H7 (cell line): Measurements from ENCODE around the gene TBC1D12. TPM values are rescaled to one million over a fixed set of nuclear protein-coding genes. Genes with fewer than 3 reads are reported as not detected.
A peak's percentile ranks its signal among the peaks of the same experiment; 100 is the strongest.
"Not testable (repeated sequence)": the region's sequence is repeated elsewhere in the genome, so short reads cannot be mapped to it uniquely, and the experiment has no call there.

Experiments
- DNase-seq: peaks from one replicate; pipeline ENCODE4 v3.0.0; 2012
- H3K27me3 ChIP-seq: 2 replicates; pipeline ENCODE4 v1.6.0; 2011; ENCODE audit warnings: mild to moderate bottlenecking, low read length; ENCODE audit not compliant: control insufficient read depth, insufficient read depth
- H3K36me3 ChIP-seq: replicated peaks from 2 replicates; pipeline ENCODE4 v1.5.1; 2011; ENCODE audit warnings: low read length; ENCODE audit not compliant: control insufficient read depth, insufficient read depth
- H3K4me3 ChIP-seq: 2 replicates; pipeline ENCODE4 v1.5.1; 2011; ENCODE audit warnings: low read depth, mild to moderate bottlenecking, control low read depth, low read length, moderate library complexity; ENCODE audit not compliant: insufficient read depth
- total RNA-seq: library from RNA; depleted of rRNA; stranded (reverse); fragments of >200 nt; shearing (Covaris generic); gene quantifications from 2 replicates; pipeline ENCODE4 v1.2.3, GENCODE V29; 2014

TBC1D12 gene
- total RNA-seq, 1 experiment from 2014 or later: 4.1 TPM

DNA sequence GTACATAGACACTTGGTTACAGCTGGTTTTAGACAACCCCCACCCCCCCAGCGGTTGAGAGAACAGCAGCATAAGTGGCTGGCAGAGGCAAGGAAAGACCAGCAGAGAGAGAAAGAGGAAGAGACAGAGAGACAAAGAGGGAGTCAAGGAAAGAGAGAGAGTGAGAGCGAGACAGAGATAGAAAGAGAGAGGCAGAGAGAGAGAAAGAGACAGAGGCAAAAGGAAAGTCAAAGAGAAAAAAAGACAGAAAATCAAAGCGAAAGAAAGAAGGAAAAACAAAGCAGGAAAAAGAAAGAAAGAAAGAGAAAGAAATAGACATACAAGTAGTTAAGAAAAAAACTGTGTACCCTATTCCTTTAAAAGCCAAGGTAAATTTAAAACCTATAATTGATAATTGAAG, 16.6 kb upstream of the TBC1D12 start:
- H3K36me3 ChIP-seq, H3K4me3 ChIP-seq, DNase-seq, H3K27me3 ChIP-seq: not testable (repeated sequence)

DNA sequence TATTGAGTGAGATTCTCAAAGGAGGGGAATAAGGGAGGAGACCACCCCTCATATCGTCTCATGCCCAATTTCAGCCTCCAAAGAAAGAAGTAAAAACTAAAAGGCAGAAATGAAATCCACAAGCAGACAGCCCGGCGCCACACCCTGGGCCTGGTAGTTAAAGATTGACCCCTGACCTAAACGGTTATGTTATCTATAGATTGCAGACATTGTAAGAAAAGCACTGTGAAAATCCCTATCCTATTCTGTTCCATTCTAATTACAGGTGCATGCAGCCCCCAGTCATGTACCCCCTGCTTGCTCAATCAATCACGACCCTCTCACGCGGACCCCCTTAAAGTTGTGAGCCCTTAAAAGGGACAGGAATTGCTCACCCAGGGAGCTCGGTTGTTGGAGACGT, 10.2 kb upstream of the TBC1D12 start:
- not testable (repeated sequence) for DNase-seq, H3K36me3 ChIP-seq, H3K27me3 ChIP-seq

DNA sequence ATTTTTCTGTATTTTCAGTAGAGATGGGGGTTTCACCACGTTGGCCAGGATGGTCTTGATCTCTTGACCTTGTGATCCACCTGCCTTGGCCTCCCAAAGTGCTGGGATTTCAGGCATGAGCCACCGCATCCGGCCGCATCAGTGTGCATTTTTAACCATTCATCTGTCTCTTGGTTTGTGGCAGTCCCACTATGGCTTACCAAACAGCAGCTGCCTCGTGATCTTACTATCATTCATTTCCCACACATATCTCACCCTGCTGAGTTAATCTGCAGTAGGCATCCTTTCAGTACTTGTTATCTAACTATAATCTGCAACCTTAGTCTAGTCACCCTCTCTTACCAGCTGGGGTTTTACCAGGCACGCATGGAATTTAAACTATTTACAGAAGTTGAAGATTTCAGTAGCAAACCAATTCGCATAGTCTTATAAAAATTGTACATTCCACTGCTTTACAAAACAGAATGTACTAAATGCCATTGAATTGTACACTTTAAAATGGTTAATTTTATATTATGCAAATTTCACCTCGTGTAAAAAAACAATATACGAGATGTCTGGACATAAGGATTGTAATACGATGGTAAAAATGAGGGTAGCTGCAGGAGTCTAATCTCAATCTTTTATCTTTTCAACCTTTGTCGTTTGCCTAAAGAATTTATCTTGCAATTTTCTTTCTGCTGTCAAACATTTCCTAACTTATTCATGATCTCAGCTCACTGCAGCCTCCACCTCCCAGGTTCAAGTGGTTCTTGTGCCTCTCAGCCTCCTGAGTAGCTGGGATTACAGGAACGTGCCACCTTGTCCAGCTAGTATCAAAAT, 4.6 kb upstream of the TBC1D12 start:
- H3K4me3 ChIP-seq: no peak overlapping the region
- no peak for DNase-seq

More for the DNA sequence above, 10.2 kb upstream of the TBC1D12 start:
- not testable (repeated sequence) for H3K4me3 ChIP-seq

DNA sequence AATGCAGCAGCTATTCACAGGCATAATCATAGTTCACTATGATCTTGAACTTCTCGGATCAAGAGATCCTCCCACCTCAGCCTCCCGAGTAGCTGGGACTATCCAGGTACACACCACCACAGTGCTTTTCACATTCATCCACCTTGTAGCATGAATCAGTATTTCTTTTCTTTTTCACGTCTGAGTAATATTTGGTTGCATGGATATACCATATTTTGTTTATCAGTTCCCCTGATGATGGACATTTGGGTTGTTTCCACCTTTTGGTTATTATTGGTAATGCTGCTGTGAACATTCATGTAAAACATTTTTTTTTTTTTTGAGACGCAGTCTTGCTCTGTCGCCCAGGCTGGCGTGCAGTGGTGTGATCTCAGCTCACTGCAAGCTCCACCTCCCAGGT, 3.6 kb upstream of the TBC1D12 start:
- peaks cover 12% of the 10 kb centered on the region for H3K27me3 ChIP-seq
- no peak overlapping the region for H3K4me3 ChIP-seq
- H3K36me3 ChIP-seq: no peaks in the 10 kb centered on the region
- no peak for DNase-seq

More for the DNA sequence above, 4.6 kb upstream of the TBC1D12 start:
- Histone ChIP-seq H3K27me3 (peaks cover 2% of the 10 kb centered on the region), H3K36me3 (no peaks in the 10 kb centered on the region)

DNA sequence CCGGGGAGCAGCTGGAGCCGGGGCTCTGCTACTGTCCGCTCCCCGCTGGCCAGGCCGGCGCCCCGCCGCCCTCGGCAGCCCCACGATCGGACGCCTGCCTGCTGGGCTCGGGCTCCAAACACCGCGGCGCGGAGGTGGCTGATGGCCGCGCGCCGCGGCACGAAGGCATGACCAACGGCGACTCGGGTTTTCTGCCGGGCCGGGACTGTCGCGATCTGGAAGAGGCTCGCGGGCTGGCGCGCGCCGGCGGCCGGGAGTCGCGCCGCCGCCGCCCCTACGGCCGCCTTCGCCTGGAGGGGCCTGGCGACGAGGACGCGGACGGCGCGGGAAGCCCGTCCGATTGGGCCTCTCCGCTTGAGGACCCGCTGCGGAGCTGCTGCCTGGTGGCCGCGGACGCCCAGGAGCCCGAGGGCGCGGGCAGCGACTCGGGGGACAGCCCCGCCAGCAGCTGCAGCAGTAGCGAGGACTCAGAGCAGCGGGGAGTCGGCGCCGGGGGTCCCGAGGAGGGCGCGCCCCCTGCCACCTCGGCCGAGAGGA, 570 bp downstream of the TBC1D12 start:
- Histone ChIP-seq H3K27me3 (peaks cover 27% of the 10 kb centered on the region), H3K36me3 (no peaks in the 10 kb centered on the region), H3K4me3 (peak overlapping the region; percentile 70)
- DNase-seq: peak; percentile 82

DNA sequence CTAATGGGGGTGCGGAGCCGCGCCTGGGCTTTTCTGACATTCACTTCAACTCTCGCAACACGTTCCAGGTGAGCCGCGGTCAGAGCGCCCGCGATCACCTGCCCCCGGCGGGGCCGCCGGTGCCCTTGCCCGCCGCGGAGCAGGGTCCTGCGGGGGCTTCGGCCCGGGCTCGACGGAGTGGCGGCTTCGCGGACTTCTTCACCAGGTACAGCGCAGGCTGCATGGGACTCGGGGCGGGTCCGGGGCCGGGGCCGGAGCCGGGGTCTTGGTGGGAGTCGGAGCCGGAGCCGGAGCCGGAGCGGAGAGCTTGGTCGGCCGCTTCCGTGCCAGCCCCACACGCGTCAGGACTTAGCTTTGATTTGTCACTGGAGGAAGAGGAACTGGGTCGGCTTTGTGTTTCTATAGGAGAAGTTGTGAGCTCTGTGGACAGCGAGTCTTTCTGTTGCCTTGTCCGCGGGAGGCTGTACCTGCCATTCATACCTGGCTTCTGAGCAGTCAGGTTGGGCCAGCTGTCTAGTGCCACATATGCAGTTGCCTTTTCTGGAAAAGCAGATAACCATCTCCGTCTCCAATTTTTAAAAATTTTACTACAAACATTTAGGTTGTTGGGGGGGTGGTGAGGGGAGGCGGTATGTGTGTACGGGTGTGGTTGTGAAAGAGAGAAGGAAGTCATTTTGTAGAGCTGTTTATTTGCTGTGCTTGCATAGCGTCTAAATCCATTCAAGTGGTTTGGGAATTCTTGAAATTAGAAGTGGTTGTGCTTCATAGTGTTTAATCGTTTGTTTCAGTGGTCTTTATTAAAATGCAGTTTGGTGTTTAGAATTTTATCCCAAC, 1.3 kb downstream of the TBC1D12 start:
- peak overlapping the region; percentile 70 for H3K4me3 ChIP-seq
- peaks cover 27% of the 10 kb centered on the region for H3K27me3 ChIP-seq
- peak; percentile 78 for DNase-seq
- H3K36me3 ChIP-seq: no peaks in the 10 kb centered on the region

DNA sequence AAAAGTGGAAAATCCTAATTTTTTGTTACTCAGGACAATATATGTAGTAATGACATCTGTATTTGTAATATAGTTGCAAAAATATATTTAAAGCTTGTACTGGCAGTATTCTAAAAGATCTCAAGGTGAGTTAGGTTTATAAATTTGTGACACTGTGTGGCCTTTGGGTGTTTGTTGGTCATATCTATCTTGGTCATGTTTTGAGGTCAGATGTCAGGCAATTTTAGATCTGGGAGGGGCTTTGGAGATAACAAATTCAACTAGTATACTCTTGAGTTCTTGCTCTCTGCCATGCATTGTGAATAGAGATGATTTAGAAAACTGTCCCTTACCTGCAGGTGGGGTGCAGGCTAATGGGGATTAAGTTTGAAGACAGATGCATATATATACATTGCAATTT, 3.1 kb downstream of the TBC1D12 start:
- Histone ChIP-seq H3K36me3 (no peaks in the 10 kb centered on the region), H3K4me3 (no peak overlapping the region), H3K27me3 (peaks cover 27% of the 10 kb centered on the region)
- no peak for DNase-seq

DNA sequence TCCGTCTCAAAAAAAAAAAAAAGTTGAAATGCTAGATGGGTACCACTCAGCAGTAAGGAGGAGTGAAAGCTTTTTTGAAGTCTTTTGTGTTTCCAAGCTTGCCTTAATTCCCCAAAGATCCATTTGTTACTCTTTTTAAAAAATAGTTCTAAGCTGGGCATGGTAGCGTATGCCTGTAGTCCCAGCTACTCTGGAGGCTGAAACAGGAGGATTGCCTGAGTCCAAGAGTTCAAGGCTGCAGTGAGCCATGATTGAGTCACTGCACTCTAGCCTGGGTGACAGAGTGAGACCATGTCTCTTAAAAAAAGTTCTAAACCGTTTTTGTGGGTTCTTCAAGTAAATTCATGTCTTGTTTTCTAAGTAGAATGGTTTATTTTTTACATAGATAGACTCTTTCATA, 5.3 kb downstream of the TBC1D12 start:
- Histone ChIP-seq H3K4me3 (no peak overlapping the region), H3K27me3 (peaks cover 25% of the 10 kb centered on the region), H3K36me3 (no peaks in the 10 kb centered on the region)
- no peak for DNase-seq

DNA sequence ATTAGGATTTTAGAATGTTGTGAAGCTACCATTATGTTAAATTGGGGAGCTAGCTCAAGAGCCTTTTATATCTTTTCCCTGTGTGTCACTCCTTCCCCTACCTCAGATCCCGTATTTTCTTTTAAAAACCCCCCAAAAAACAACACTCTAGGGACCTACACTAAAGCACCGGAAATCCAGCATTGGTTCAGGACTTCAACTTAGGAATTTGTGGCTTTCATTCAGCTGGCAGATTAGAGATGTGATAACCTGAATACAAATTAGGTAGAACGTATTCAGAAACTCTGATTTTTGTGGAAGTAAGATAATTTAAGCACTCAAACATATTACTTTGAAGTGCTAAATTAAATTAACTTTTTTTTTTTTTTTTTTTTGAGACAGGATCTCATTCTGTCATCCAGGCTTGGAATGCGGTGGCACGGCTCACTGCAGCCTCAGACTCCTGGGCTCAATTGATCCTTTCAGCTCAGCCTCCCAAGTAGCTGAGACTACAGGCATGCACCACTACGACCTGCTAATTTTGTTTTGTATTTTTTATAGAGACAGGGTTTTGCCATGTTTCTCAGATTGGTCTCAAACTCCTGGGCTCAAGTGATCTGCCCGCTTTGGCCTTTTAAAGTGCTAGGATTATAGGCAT, 6.8 kb downstream of the TBC1D12 start:
- Histone ChIP-seq H3K36me3 (no peaks in the 10 kb centered on the region), H3K27me3 (peaks cover 11% of the 10 kb centered on the region), H3K4me3 (no peak overlapping the region)
- DNase-seq: no peak

DNA sequence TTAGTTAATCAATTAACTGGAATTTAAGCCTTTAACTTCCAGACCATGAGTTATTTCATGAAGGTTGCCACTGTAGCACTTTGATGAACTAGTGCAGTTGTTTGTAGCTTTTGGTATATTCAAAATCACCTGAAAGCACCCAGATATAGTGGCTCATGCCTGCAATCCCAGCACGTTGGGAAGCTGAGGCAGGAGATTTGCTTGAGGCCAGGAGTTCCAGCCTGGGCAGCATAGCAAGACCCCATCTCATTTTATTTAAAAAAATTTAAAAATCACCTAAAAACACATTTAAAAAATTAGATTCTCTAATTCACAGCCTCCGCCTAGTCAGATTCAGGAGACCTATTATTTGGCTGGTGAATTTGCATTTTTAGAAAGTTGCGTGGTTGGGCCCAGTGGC, 9.0 kb downstream of the TBC1D12 start:
- no peak overlapping the region for H3K4me3 ChIP-seq
- DNase-seq: no peak
- H3K36me3 ChIP-seq: no peaks in the 10 kb centered on the region
- H3K27me3 ChIP-seq: no peaks in the 10 kb centered on the region; the same call in 1 of the 2 replicates

DNA sequence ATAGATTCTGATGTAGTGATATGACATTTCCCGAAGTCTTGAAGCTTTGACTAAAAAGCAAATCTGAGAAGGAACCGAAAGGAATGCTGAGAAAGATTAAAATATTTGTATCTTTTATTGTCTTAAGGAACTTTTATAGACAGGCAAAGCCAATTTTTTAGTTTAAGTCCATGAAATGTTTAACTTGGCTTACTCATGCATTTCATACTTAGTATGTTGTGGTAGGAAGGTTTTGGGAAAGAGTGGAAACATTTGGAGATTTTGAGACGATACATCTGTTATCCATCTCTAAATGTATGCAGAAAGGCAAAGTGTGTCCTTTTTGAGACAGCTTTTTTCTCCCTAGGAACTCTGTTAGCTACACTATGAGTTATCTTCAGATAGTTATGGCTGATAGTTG, 10.1 kb downstream of the TBC1D12 start:
- Histone ChIP-seq H3K36me3 (no peaks in the 10 kb centered on the region), H3K4me3 (no peak overlapping the region), H3K27me3 (no peaks in the 10 kb centered on the region)
- no peak for DNase-seq

DNA sequence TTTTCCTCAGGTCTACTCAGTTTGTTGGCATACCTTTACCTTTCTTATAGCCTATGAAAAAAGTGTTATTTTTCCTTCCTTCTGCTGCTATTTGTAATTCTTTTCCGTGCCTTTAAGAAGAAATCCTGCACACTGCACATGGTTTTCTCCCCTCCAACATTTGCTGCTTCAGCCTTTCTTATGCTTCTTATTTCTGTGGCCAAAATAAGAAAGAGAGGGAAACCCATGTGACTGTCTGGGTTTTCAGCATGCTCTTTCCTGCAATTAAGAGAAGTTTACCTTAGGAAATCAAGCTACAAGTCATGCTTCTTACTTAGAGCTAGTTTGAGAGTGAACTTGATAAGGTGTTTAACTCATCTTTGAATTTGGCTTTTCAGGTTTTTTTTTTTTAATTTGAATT, 11.0 kb downstream of the TBC1D12 start:
- Histone ChIP-seq H3K36me3 (no peaks in the 10 kb centered on the region), H3K4me3 (no peak overlapping the region), H3K27me3 (no peaks in the 10 kb centered on the region)
- no peak for DNase-seq

DNA sequence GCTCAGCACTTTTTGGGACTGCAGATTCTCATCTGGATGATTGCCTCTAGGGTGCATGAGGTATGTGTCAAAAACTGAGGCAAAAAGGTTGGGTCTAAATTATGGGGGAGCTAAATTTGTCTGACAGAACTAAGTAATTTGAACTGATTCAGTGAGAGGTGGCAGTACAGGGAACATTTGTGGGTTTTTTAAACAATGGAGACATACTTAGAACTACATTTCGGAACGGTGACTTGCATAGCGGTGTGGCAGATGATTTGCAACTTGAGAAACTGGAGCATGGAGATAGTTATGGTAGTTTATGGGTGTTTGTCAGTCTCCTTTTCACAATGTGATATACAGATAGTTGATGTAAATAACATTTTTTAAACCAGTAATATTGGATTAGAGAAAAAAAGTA, 14.6 kb downstream of the TBC1D12 start:
- H3K4me3 ChIP-seq: no peak overlapping the region
- H3K36me3 ChIP-seq: no peaks in the 10 kb centered on the region
- no peaks in the 10 kb centered on the region for H3K27me3 ChIP-seq
- DNase-seq: no peak

DNA sequence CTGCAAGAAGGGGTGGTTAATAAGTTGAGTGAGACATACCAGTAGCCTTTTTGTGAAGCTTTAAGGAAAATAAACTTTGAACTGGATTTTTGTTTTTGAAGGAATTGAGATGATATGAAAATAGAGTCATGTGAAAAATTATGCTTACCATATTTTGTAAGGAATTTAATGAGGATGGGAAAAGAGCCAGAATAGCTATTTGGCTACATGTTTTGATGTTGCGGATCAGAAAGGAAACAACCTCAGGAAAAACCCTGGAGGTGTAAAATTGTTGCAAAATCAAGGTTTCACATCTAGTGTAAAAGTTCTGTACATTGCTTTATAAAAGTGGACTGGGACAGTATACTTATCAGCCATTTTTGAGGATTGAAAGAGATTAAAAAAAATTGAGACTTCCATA, 15.0 kb downstream of the TBC1D12 start:
- no peak for DNase-seq
- Histone ChIP-seq H3K36me3 (no peaks in the 10 kb centered on the region), H3K4me3 (no peak overlapping the region), H3K27me3 (no peaks in the 10 kb centered on the region)
